Activated T-cell treated with anti-CD3 and anti-CD28 coated beads, Interleukin-2, amount 50 U/mL, for 4 hours (primary cell): Measurements from ENCODE around the gene FRMPD4. TPM values are rescaled to one million over a fixed set of nuclear protein-coding genes. Genes with fewer than 3 reads are reported as not detected.

Experiments used
- ATAC-seq, 2 donors: fragments of 200-7000 bp; cut with Tn5 transposase; one replicate each; pipeline ENCODE4 v1.10.0; 2021
- DNase-seq: peaks from one replicate; pipeline ENCODE4 v3.0.0-alpha.2; 2020
- H3K27me3 Mint-ChIP-seq: one replicate; pipeline ENCODE4 v1.8.0; 2021; ENCODE audit warnings: low read depth, mixed read lengths
- H3K36me3 Mint-ChIP-seq: one replicate; pipeline ENCODE4 v1.8.0; 2022; ENCODE audit warnings: mixed read lengths; ENCODE audit not compliant: insufficient read depth
- H3K4me1 Mint-ChIP-seq: one replicate; pipeline ENCODE4 v1.8.0; 2021; ENCODE audit warnings: low read depth, mixed read lengths
- H3K4me3 Mint-ChIP-seq: one replicate; pipeline ENCODE4 v1.8.0; 2021; ENCODE audit warnings: mild to moderate bottlenecking, moderate library complexity, mixed read lengths
- H3K9me3 Mint-ChIP-seq: one replicate; pipeline ENCODE4 v1.8.0; 2021; ENCODE audit warnings: mixed read lengths
- total RNA-seq, 3 donors: library from RNA; stranded (reverse); gene quantifications; one replicate each; pipeline ENCODE4 v1.2.1, GENCODE V29; 2021

The FRMPD4 gene
- total RNA-seq, 3 donors from 2014 or later = not detected

DNA sequence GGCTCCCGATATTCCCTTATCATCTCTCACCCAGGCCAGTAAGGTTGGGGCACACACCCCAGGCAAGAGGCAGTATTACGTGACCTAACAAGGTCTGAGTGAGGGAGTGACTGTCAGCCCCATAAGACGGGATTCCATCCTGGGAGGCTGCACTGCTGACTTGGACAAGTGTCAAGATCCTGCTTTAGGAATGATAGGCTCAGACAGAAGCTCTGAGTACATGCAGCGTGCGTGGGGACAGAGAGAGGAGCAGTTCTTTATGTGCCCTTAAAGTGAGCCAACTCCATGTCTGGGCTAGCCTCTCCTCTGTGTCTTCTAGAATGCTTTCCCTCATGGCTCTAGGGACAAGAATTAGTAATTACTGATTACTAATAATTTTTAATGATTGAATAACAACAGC lies 510.7 kb downstream of the FRMPD4 start:
- Mint-ChIP-seq H3K4me1 (no peaks in the 10 kb centered on the region), H3K9me3 (no peaks in the 10 kb centered on the region), H3K4me3 (no peak overlapping the region), H3K27me3 (peaks cover 4% of the 10 kb centered on the region), H3K36me3 (no peaks in the 10 kb centered on the region)
- no peak for ATAC-seq
- DNase-seq = no peak

GRCh38 chrX:12657433-12657832 lies 519.2 kb downstream of the FRMPD4 start:
- H3K4me3 Mint-ChIP-seq = no peak overlapping the region
- H3K36me3 Mint-ChIP-seq = no peaks in the 10 kb centered on the region
- H3K9me3 Mint-ChIP-seq = no peaks in the 10 kb centered on the region
- ATAC-seq (no peak), DNase-seq (no peak)
- H3K27me3 Mint-ChIP-seq = no peaks in the 10 kb centered on the region
- H3K4me1 Mint-ChIP-seq = no peaks in the 10 kb centered on the region

- ATAC-seq (no peak), DNase-seq (no peak)
- Mint-ChIP-seq H3K4me3 (no peak overlapping the region), H3K4me1 (no peaks in the 10 kb centered on the region), H3K27me3 (no peaks in the 10 kb centered on the region), H3K36me3 (no peaks in the 10 kb centered on the region), H3K9me3 (no peaks in the 10 kb centered on the region)
These were observed 519.6 kb downstream of the FRMPD4 start for GRCh38 chrX:12657881-12658280.

- no peak for ATAC-seq
- no peak overlapping the region for H3K4me3 Mint-ChIP-seq
These were observed 523.2 kb downstream of the FRMPD4 start for GRCh38 chrX:12661464-12661863.

GRCh38 chrX:12672367-12673106 lies 534.3 kb downstream of the FRMPD4 start:
- no peak overlapping the region for H3K4me3 Mint-ChIP-seq

More at GRCh38 chrX:12661464-12661863, 523.2 kb downstream of the FRMPD4 start:
- Mint-ChIP-seq H3K9me3 (no peaks in the 10 kb centered on the region), H3K27me3 (no peaks in the 10 kb centered on the region), H3K4me1 (no peaks in the 10 kb centered on the region), H3K36me3 (no peaks in the 10 kb centered on the region)
- DNase-seq = no peak

DNA sequence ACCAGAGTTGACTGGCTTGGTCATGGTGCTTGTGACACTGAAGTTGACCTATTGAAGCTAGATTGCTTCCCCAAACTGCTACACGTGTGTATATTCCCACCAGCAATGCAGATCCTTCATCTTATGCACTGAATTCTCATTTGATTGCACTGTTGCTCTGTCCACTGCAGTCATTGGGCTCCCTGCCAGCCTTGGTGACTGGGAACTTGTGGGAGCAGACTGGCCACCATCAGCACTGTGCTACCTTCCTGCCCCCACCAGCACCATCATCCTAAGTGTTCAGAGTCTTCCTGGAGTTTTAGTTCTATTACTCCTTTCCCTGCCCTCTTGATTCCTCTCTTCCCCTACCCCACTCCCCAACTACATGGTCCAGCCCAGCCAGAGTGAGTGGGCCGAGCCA lies 535.2 kb downstream of the FRMPD4 start:
- no peaks in the 10 kb centered on the region for H3K4me1 Mint-ChIP-seq
- H3K4me3 Mint-ChIP-seq = no peak overlapping the region
- DNase-seq (no peak), ATAC-seq (no peak)
- H3K36me3 Mint-ChIP-seq = no peaks in the 10 kb centered on the region
- peaks cover 3% of the 10 kb centered on the region for H3K27me3 Mint-ChIP-seq
- peaks cover 4% of the 10 kb centered on the region for H3K9me3 Mint-ChIP-seq

More at GRCh38 chrX:12672367-12673106, 534.3 kb downstream of the FRMPD4 start:
- Mint-ChIP-seq H3K4me1 (no peaks in the 10 kb centered on the region), H3K27me3 (peaks cover 3% of the 10 kb centered on the region), H3K9me3 (peaks cover 4% of the 10 kb centered on the region), H3K36me3 (no peaks in the 10 kb centered on the region)
- DNase-seq (no peak), ATAC-seq (peak in 1 of 2 donors; percentile 30)

- DNase-seq = no peak
- no peaks in the 10 kb centered on the region for H3K36me3 Mint-ChIP-seq
- H3K4me3 Mint-ChIP-seq = no peak overlapping the region
- peaks cover 2% of the 10 kb centered on the region for H3K27me3 Mint-ChIP-seq
- H3K9me3 Mint-ChIP-seq = no peaks in the 10 kb centered on the region
- H3K4me1 Mint-ChIP-seq = no peaks in the 10 kb centered on the region
- ATAC-seq = no peak
These were observed 541.2 kb downstream of the FRMPD4 start for GRCh38 chrX:12679522-12679921.

DNA sequence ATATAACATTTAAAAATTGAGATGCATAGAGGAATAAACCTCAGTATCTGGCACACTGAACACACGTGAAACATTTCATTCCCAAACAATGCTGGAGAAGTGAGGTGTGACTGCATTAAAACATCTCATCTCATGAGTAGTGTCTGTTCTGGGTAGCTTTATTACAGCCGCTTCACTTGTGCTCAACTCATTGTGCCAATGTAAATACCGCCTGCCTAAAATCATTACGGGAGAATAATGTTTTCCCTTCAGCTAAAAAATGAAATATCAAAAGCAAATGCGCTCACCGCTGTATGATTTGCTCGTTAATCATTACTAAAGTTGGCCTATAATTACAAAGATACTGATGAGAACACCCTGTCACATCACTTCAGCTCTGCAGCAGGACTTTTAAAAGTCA lies 542.8 kb downstream of the FRMPD4 start:
- Mint-ChIP-seq H3K4me3 (no peak overlapping the region), H3K9me3 (no peaks in the 10 kb centered on the region), H3K4me1 (no peaks in the 10 kb centered on the region), H3K36me3 (no peaks in the 10 kb centered on the region), H3K27me3 (peaks cover 2% of the 10 kb centered on the region)
- DNase-seq = no peak
- ATAC-seq = no peak

DNA sequence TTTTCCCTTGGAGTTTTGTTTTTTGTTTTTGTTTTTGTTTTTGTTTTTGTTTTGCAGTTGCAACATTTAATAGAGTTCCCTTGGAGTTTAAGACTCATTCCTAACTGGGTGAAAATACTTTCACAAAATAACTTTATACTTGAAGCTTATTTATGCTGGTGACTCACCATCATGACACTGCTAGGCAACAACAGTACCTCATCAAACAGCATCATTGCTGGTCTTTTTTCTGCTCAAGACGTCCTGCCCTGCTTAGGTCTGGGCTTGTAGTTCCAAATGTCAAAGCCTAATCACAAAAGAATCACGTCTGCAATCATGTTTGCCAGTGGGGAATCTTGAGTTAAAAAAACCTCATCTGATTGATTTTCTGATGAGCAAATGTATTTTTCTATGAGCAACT lies 547.3 kb downstream of the FRMPD4 start:
- no peak overlapping the region for H3K4me3 Mint-ChIP-seq

GRCh38 chrX:12686331-12686730 lies 548.1 kb downstream of the FRMPD4 start:
- Mint-ChIP-seq H3K4me1 (no peaks in the 10 kb centered on the region), H3K36me3 (no peaks in the 10 kb centered on the region), H3K9me3 (no peaks in the 10 kb centered on the region), H3K4me3 (no peak overlapping the region), H3K27me3 (peaks cover 2% of the 10 kb centered on the region)
- DNase-seq (no peak), ATAC-seq (no peak)

More for the DNA sequence above, 547.3 kb downstream of the FRMPD4 start:
- Mint-ChIP-seq H3K9me3 (no peaks in the 10 kb centered on the region), H3K36me3 (no peaks in the 10 kb centered on the region), H3K4me1 (no peaks in the 10 kb centered on the region), H3K27me3 (peaks cover 2% of the 10 kb centered on the region)
- no peak for DNase-seq
- no peak for ATAC-seq

DNA sequence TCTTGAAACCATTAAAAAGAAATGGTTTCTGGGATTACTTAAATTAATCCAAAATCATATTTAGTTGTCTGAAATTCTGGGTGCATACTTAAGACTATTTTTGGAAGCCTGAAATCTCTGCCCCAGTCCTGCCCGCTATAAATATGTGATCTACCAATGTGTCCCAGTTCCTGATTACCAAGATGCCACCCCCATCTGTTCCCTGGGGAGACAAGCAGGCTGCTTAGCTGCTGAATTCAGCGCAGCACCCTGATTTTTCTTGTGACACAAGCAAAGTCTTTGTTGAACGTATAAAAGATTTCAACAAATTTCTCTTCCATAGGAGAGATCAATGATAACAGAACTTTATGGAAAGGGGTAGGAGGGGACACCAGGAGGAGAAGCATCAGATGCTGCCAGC lies 552.4 kb downstream of the FRMPD4 start:
- Mint-ChIP-seq H3K9me3 (no peaks in the 10 kb centered on the region), H3K4me3 (no peak overlapping the region), H3K4me1 (no peaks in the 10 kb centered on the region), H3K27me3 (peaks cover 6% of the 10 kb centered on the region), H3K36me3 (no peaks in the 10 kb centered on the region)
- no peak for ATAC-seq
- DNase-seq = no peak

DNA sequence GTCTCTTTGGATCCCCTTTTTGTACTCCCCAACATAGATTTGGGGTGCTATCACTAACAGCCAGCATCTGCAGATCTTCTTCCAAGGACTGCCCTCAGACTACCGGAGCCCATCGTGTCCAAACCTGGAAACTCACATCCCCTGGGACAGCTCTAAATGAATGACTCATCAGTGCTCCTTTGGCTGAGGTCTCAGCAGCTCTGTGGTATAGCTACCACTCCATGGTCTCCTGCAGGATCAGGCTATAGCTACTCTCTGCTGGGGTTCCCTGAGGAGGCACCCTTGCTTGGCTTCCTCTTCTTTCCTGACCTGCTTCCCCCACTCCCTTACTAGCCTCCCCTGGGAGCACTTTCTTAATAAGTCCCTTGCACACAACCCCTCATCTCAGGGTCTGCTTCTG lies 555.5 kb downstream of the FRMPD4 start:
- ATAC-seq (no peak), DNase-seq (no peak)
- Mint-ChIP-seq H3K36me3 (no peaks in the 10 kb centered on the region), H3K4me1 (no peaks in the 10 kb centered on the region), H3K4me3 (no peak overlapping the region), H3K9me3 (no peaks in the 10 kb centered on the region), H3K27me3 (peaks cover 7% of the 10 kb centered on the region)

DNA sequence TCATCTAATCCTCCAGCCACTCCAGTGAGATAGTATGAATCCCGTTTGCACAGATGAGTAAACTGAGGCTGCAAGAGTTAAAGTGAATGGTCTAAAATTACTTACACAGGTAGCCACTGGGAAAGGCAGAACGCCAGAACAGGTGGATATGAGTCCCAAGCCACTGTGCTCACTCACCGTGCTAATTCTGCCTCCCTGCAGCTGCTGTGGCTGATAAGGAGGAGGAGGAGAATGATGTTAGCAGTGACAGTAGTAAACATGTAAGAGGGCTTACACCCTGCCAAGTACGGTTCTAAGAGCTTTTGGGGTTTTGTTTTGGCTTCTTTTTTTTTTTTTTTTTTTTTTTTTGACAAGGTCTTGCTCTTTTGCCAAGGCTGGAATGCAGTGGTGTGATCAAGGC lies 562.5 kb downstream of the FRMPD4 start:
- Mint-ChIP-seq H3K9me3 (no peaks in the 10 kb centered on the region), H3K36me3 (no peaks in the 10 kb centered on the region), H3K4me1 (no peaks in the 10 kb centered on the region), H3K4me3 (no peak overlapping the region), H3K27me3 (peaks cover 4% of the 10 kb centered on the region)
- DNase-seq (no peak), ATAC-seq (no peak)

- H3K9me3 Mint-ChIP-seq = no peaks in the 10 kb centered on the region
- H3K36me3 Mint-ChIP-seq = no peaks in the 10 kb centered on the region
- H3K27me3 Mint-ChIP-seq = peaks cover 4% of the 10 kb centered on the region
- DNase-seq = no peak
- no peak for ATAC-seq
- H3K4me3 Mint-ChIP-seq = no peak overlapping the region
- no peaks in the 10 kb centered on the region for H3K4me1 Mint-ChIP-seq
These were observed 563.4 kb downstream of the FRMPD4 start for GRCh38 chrX:12701628-12702027.

GRCh38 chrX:12702509-12703091 lies 564.3 kb downstream of the FRMPD4 start:
- peaks cover 4% of the 10 kb centered on the region for H3K27me3 Mint-ChIP-seq
- ATAC-seq (no peak), DNase-seq (no peak)
- no peaks in the 10 kb centered on the region for H3K9me3 Mint-ChIP-seq
- no peak overlapping the region for H3K4me3 Mint-ChIP-seq
- no peaks in the 10 kb centered on the region for H3K36me3 Mint-ChIP-seq
- no peaks in the 10 kb centered on the region for H3K4me1 Mint-ChIP-seq
